Measurements from ENCODE around the gene SC5D.

DNA sequence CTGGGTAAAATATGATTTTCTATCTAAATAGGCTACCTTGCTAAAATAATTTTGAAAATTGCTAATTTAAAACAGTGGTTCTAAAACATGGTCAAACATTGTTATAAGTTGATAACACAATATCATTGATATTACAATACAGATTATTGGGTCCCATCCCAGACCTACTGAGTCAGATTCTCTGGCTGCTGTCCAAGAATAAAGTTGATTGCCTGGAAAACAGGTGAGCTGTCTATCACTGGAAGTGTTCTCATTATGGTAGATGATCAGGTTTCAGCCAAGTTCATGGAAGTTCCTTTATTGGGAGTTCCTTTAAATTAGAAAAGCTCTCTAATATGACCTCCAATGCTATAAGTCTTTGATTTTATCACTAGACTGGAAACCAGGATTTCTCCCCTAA lies 52.3 kb downstream of the SC5D start:
- TF ChIP-seq, protein P1, sequence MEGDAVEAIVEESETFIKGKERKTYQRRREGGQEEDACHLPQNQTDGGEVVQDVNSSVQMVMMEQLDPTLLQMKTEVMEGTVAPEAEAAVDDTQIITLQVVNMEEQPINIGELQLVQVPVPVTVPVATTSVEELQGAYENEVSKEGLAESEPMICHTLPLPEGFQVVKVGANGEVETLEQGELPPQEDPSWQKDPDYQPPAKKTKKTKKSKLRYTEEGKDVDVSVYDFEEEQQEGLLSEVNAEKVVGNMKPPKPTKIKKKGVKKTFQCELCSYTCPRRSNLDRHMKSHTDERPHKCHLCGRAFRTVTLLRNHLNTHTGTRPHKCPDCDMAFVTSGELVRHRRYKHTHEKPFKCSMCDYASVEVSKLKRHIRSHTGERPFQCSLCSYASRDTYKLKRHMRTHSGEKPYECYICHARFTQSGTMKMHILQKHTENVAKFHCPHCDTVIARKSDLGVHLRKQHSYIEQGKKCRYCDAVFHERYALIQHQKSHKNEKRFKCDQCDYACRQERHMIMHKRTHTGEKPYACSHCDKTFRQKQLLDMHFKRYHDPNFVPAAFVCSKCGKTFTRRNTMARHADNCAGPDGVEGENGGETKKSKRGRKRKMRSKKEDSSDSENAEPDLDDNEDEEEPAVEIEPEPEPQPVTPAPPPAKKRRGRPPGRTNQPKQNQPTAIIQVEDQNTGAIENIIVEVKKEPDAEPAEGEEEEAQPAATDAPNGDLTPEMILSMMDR (IDR thresholded peaks at IDR 0.05; ENCODE audit: insufficient read depth, low read length) = no peak
- TF ChIP-seq POLR2AphosphoS5 (IDR thresholded peaks at IDR 0.05; ENCODE audit: low read depth) (no peak), GABPA (IDR thresholded peaks at IDR 0.05; ENCODE audit: low read depth) (no peak), SPI1 (IDR thresholded peaks at IDR 0.05; ENCODE audit: borderline replicate concordance, low read depth) (no peak)
- TF ChIP-seq, protein P2, sequence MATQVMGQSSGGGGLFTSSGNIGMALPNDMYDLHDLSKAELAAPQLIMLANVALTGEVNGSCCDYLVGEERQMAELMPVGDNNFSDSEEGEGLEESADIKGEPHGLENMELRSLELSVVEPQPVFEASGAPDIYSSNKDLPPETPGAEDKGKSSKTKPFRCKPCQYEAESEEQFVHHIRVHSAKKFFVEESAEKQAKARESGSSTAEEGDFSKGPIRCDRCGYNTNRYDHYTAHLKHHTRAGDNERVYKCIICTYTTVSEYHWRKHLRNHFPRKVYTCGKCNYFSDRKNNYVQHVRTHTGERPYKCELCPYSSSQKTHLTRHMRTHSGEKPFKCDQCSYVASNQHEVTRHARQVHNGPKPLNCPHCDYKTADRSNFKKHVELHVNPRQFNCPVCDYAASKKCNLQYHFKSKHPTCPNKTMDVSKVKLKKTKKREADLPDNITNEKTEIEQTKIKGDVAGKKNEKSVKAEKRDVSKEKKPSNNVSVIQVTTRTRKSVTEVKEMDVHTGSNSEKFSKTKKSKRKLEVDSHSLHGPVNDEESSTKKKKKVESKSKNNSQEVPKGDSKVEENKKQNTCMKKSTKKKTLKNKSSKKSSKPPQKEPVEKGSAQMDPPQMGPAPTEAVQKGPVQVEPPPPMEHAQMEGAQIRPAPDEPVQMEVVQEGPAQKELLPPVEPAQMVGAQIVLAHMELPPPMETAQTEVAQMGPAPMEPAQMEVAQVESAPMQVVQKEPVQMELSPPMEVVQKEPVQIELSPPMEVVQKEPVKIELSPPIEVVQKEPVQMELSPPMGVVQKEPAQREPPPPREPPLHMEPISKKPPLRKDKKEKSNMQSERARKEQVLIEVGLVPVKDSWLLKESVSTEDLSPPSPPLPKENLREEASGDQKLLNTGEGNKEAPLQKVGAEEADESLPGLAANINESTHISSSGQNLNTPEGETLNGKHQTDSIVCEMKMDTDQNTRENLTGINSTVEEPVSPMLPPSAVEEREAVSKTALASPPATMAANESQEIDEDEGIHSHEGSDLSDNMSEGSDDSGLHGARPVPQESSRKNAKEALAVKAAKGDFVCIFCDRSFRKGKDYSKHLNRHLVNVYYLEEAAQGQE (IDR thresholded peaks at IDR 0.05; ENCODE audit: insufficient replicate concordance, low read depth) = no peak

Data from HL-60 (cell line).